Right lobe of liver (tissue), 4 donors: ENCODE results near the gene CATSPERD.

Experiments used
- POLR2A ChIP-seq: fragments of 450-650 bp; IDR thresholded peaks from one replicate; pipeline ENCODE4 v1.6.1; 2017; ENCODE audit warnings: antibody characterized with exemption, mild to moderate bottlenecking
- TF ChIP-seq, protein P1 (sequence below), 4 donors: fragments of 200-600 bp in 3 of 4; fragments of 450-650 bp in 1 of 4; IDR thresholded peaks; one replicate each; pipeline versions ENCODE4 v1.5.1 to v1.8.0; 2016 to 2022; ENCODE audit warnings: antibody characterized with exemption in 4 of 4, mild to moderate bottlenecking in 2 of 4
- donor health status: DM: no; HTN: no; CAD: no.
- donor health status: DM: no; HTN: no; CAD: no.
- donor health status: DM: no; HTN: yes; CAD: no.

DNA sequence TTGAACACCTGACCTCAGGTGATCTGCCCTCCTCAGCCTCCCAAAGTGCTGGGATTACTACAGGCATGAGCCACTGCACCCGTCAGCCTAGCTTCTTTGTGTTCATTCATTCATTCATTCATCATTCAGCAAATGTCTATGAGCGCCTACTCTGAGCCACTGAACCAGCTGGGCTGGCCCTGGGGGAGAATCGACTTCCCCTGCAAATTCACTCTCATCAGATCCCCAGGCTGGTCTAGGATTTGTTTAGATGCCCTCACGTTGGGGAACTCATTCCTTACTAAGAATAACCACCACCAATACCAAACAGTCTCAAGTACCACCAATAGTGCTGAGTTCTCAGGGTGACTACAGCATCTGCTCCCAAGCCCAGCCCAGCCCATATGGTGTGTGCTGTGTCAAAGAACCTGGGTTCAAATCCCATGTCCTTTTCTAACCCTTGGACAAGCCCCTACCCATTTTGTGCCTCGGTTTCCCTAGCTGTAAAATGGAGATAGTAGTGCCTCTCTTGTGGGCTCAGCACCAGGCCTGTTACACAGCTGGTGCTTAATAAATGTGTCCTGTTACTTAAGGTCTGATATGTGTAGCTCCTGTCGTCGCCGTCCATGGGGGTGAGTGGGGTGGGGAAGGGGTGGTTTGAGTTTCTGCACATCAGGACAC lies 101.2 kb downstream of the CATSPERD start:
- TF ChIP-seq, protein P1, sequence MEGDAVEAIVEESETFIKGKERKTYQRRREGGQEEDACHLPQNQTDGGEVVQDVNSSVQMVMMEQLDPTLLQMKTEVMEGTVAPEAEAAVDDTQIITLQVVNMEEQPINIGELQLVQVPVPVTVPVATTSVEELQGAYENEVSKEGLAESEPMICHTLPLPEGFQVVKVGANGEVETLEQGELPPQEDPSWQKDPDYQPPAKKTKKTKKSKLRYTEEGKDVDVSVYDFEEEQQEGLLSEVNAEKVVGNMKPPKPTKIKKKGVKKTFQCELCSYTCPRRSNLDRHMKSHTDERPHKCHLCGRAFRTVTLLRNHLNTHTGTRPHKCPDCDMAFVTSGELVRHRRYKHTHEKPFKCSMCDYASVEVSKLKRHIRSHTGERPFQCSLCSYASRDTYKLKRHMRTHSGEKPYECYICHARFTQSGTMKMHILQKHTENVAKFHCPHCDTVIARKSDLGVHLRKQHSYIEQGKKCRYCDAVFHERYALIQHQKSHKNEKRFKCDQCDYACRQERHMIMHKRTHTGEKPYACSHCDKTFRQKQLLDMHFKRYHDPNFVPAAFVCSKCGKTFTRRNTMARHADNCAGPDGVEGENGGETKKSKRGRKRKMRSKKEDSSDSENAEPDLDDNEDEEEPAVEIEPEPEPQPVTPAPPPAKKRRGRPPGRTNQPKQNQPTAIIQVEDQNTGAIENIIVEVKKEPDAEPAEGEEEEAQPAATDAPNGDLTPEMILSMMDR (IDR thresholded peaks at IDR 0.05), result no peak
- no peak for TF ChIP-seq POLR2A
